ENCODE data around the gene CBX7.

Gene CBX7

GRCh38 chr22:39152511-39153219, at the start of gene CBX7:
Gene CBX7 (minus strand): TSS chr22:39152680. CDS start chr22:39152444, 236 bp downstream.
- DNase-seq = peak; percentile 88

- DNase-seq = no peak
Observed at GRCh38 chr22:39197578-39197977, 45.1 kb upstream of the CBX7 start.

GRCh38 chr22:39194098-39194497, 41.6 kb upstream of the CBX7 start:
- DNase-seq = no peak

- DNase-seq = no peak
Observed at GRCh38 chr22:39188809-39189208, 36.3 kb upstream of the CBX7 start.

- DNase-seq = no peak
Observed at GRCh38 chr22:39185601-39186012, 33.1 kb upstream of the CBX7 start.

- no peak for DNase-seq
Observed at GRCh38 chr22:39184586-39185577, 32.4 kb upstream of the CBX7 start.

GRCh38 chr22:39183991-39184585, 31.6 kb upstream of the CBX7 start:
- no peak for DNase-seq

GRCh38 chr22:39182478-39183030, 30.1 kb upstream of the CBX7 start:
- DNase-seq = no peak

- no peak for DNase-seq
Observed at GRCh38 chr22:39181778-39182177, 29.3 kb upstream of the CBX7 start.

GRCh38 chr22:39181356-39181755, 28.9 kb upstream of the CBX7 start:
- no peak for DNase-seq

GRCh38 chr22:39179841-39180335, 27.4 kb upstream of the CBX7 start:
- DNase-seq = no peak

GRCh38 chr22:39179401-39179827, 26.9 kb upstream of the CBX7 start:
- DNase-seq = no peak

GRCh38 chr22:39178206-39179111, 26.0 kb upstream of the CBX7 start:
- DNase-seq = no peak

- DNase-seq = no peak
Observed at GRCh38 chr22:39177791-39178190, 25.3 kb upstream of the CBX7 start.

GRCh38 chr22:39177456-39177775, 24.9 kb upstream of the CBX7 start:
- DNase-seq = no peak

- DNase-seq = no peak
Observed at GRCh38 chr22:39176714-39177455, 24.4 kb upstream of the CBX7 start.

GRCh38 chr22:39176143-39176713, 23.7 kb upstream of the CBX7 start:
- no peak for DNase-seq

GRCh38 chr22:39175353-39176142, 23.1 kb upstream of the CBX7 start:
- no peak for DNase-seq

GRCh38 chr22:39174498-39175352, 22.2 kb upstream of the CBX7 start:
- DNase-seq = no peak

Data from NCI-H1105 (cell line).